Measurements from ENCODE around the gene GRID2. TPM values are rescaled to one million over a fixed set of nuclear protein-coding genes. Genes with fewer than 3 reads are reported as not detected.

The GRID2 gene
- total RNA-seq, 2 donors from 2014 or later: 0.16 TPM; not detected in 1

DNA sequence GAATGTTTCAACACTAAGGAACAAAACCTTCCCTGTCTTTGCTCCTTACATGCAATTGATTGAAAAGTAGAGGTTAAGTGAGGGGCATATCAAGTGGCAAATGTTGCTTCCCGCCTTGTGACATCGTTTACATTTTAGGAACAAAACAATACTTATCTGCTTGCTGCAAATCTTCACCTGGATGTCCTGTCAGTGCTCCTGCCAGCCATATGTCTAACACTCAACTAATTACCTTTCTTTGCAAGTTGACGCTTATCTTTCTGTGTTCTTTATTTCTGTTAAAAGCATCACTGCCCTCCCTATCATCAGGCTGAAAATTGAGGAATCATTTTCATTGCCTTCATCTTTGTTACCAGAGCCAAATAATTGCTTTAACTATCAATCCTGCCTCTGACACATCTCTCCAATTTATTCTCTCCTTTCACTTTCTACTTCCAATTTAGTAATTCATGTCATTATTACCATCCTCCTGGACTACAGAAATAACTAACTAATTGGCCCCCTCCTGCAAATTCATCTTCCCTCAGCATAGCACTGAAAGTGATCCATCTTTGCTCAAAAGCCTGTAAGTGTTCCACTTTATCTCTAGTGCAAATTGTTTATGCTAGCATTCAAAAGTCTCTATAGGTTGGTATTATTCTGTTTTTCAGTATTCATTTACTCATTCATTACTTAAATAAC is 1226.1 kb downstream of the GRID2 start:
- Histone ChIP-seq H3K27ac (no peak overlapping the region), H3K4me3 (no peak overlapping the region), H3K9me3 (no peaks in the 10 kb centered on the region), H3K36me3 (no peaks in the 10 kb centered on the region), H3K4me1 (no peaks in the 10 kb centered on the region), H3K27me3 (no peaks in the 10 kb centered on the region)
- TF ChIP-seq, protein P1, sequence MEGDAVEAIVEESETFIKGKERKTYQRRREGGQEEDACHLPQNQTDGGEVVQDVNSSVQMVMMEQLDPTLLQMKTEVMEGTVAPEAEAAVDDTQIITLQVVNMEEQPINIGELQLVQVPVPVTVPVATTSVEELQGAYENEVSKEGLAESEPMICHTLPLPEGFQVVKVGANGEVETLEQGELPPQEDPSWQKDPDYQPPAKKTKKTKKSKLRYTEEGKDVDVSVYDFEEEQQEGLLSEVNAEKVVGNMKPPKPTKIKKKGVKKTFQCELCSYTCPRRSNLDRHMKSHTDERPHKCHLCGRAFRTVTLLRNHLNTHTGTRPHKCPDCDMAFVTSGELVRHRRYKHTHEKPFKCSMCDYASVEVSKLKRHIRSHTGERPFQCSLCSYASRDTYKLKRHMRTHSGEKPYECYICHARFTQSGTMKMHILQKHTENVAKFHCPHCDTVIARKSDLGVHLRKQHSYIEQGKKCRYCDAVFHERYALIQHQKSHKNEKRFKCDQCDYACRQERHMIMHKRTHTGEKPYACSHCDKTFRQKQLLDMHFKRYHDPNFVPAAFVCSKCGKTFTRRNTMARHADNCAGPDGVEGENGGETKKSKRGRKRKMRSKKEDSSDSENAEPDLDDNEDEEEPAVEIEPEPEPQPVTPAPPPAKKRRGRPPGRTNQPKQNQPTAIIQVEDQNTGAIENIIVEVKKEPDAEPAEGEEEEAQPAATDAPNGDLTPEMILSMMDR (IDR thresholded peaks at IDR 0.05): no peak
- no peak for DNase-seq (ENCODE audit: low spot score)

DNA sequence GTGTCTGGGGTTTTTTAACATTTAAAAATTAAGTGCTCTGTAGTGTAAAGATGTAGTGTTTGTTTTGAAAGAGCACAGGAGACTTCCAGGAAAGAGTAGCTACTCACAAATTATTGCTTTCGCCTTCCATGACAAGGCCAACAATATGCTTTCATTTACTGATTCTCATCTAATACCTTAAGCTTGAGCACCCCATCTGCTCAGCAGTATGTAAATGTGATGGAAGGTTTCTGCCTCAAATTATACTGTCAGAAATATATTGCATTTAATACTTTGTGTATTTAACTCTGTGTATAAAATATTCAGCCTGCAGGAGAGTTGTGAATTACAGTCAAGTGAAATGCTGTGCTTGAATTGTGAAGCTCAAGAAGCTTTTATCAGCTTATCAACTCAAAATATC is 1228.5 kb downstream of the GRID2 start:
- Histone ChIP-seq H3K36me3 (no peaks in the 10 kb centered on the region), H3K4me3 (no peak overlapping the region), H3K27ac (no peak overlapping the region), H3K4me1 (no peaks in the 10 kb centered on the region), H3K27me3 (no peaks in the 10 kb centered on the region), H3K9me3 (no peaks in the 10 kb centered on the region)
- TF ChIP-seq, protein P1 (IDR thresholded peaks at IDR 0.05): no peak
- no peak for DNase-seq (ENCODE audit: low spot score)

DNA sequence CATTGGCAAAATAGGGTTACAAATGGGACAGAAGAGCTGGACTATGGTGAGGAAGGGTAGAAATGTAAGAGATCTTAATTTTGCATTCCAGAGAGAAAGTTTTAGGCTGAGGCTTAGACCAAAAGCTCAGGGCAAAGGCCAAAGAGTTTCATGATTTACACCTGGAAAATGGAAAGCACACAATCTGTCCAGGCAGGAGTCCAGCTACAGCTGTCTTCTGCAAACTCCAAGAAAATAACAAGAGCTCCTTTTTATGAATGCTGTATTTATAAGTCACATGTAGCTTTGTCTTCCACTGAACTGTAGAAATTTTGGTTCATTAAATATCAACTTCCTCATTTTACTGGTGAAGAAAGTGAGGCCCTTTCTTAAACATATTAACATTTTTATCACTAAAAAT is 1236.8 kb downstream of the GRID2 start:
- no peaks in the 10 kb centered on the region for H3K27me3 ChIP-seq
- TF ChIP-seq, protein P1 (IDR thresholded peaks at IDR 0.05): no peak
- H3K36me3 ChIP-seq: no peaks in the 10 kb centered on the region
- H3K27ac ChIP-seq: no peak overlapping the region
- H3K4me1 ChIP-seq: no peaks in the 10 kb centered on the region
- no peak for DNase-seq (ENCODE audit: low spot score)
- no peaks in the 10 kb centered on the region for H3K9me3 ChIP-seq
- no peak overlapping the region for H3K4me3 ChIP-seq

DNA sequence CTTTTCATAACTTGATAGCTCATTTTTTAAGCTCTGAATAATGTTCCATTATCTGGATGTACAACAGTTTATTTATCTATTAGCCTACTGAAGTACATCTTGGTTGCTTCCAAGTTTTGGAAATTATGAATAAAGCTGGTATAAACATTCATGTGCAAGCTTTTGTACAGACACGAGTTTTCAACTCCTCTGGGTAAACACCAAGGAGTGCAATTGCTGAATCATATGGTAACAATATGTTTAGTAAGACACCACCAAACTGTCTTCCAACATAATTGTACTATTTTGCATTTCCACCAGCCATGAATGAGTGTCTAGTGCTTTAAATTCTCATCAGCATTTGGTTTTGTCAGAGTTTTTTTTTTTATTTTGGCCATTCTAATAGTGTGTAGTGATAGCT is 1258.1 kb downstream of the GRID2 start:
- H3K4me1 ChIP-seq: no peaks in the 10 kb centered on the region
- TF ChIP-seq, protein P1 (IDR thresholded peaks at IDR 0.05): no peak
- H3K36me3 ChIP-seq: no peaks in the 10 kb centered on the region
- no peaks in the 10 kb centered on the region for H3K27me3 ChIP-seq
- no peak overlapping the region for H3K4me3 ChIP-seq
- DNase-seq (ENCODE audit: low spot score): no peak
- no peak overlapping the region for H3K27ac ChIP-seq
- H3K9me3 ChIP-seq: no peaks in the 10 kb centered on the region

DNA sequence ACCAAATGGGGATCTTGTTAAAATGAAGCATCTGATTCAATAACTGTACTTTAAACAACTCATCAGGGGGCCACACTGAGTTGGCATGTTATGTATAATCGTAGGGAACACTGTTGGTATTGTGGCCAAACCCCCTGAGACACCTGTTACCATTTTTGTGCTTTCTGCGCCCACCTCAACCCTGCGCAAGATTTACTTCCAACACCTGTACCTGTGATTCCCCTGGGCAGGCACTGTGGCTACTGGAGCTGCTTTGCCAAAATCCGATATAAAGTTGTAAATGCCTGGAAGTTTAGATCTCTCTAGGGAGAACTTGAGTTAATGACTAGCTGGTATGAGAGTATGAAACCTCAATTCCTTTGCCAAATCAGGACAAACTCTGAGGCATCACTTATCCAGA is 1265.0 kb downstream of the GRID2 start:
- Histone ChIP-seq H3K4me3 (no peak overlapping the region), H3K4me1 (no peaks in the 10 kb centered on the region), H3K36me3 (no peaks in the 10 kb centered on the region), H3K27ac (no peak overlapping the region), H3K9me3 (no peaks in the 10 kb centered on the region), H3K27me3 (no peaks in the 10 kb centered on the region)
- no peak for DNase-seq (ENCODE audit: low spot score)
- TF ChIP-seq, protein P1 (IDR thresholded peaks at IDR 0.05): no peak

DNA sequence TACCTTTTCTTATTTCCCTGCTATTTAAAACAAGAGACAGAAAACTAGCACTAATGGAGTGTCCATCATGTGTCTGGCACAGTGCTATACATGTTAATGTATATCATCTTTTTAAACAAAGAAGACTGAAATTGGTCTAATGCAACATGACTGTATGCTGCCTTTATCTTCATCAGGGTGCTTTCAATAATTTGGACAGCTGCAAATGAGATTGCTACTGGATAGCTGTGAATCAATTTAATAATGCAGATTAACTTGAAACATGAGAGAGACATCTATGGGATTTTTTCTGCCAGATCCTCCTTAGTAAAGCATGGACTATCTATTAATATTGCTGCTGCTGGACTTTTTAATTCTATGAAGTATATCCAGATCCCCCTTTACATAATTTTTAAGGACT is 1269.5 kb downstream of the GRID2 start:
- Histone ChIP-seq H3K4me3 (no peak overlapping the region), H3K4me1 (no peaks in the 10 kb centered on the region), H3K9me3 (no peaks in the 10 kb centered on the region), H3K36me3 (no peaks in the 10 kb centered on the region), H3K27me3 (no peaks in the 10 kb centered on the region), H3K27ac (no peak overlapping the region)
- TF ChIP-seq, protein P1 (IDR thresholded peaks at IDR 0.05): no peak
- DNase-seq (ENCODE audit: low spot score): no peak
